HFF-Myc (cell line): ENCODE results near the gene PCYOX1L.
A peak's percentile ranks its signal among the peaks of the same experiment; 100 is the strongest.

Experiments used
- DNase-seq: peaks from one replicate; pipeline ENCODE4 v3.0.0-alpha.2; 2011; ENCODE audit warnings: low read depth; ENCODE audit errors: extremely low read depth
- H3K4me3 ChIP-seq: replicated peaks from 2 replicates; pipeline ENCODE4 v1.5.1; 2011; ENCODE audit warnings: low read depth, mild to moderate bottlenecking, control low read depth, low read length
- TF ChIP-seq, protein P1 (sequence below): IDR thresholded peaks from 2 replicates; pipeline ENCODE4 v1.5.1; 2012; ENCODE audit warnings: mild to moderate bottlenecking, low read depth, low read length, control low read depth; ENCODE audit errors: missing control alignments

Gene PCYOX1L, protein sequence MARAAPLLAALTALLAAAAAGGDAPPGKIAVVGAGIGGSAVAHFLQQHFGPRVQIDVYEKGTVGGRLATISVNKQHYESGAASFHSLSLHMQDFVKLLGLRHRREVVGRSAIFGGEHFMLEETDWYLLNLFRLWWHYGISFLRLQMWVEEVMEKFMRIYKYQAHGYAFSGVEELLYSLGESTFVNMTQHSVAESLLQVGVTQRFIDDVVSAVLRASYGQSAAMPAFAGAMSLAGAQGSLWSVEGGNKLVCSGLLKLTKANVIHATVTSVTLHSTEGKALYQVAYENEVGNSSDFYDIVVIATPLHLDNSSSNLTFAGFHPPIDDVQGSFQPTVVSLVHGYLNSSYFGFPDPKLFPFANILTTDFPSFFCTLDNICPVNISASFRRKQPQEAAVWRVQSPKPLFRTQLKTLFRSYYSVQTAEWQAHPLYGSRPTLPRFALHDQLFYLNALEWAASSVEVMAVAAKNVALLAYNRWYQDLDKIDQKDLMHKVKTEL

GRCh38 chr5:149357370-149358293, at the start of gene PCYOX1L:
Gene PCYOX1L (plus strand): TSS chr5:149358046. CDS start chr5:149358069, 23 bp downstream.
- TF ChIP-seq, protein P1, sequence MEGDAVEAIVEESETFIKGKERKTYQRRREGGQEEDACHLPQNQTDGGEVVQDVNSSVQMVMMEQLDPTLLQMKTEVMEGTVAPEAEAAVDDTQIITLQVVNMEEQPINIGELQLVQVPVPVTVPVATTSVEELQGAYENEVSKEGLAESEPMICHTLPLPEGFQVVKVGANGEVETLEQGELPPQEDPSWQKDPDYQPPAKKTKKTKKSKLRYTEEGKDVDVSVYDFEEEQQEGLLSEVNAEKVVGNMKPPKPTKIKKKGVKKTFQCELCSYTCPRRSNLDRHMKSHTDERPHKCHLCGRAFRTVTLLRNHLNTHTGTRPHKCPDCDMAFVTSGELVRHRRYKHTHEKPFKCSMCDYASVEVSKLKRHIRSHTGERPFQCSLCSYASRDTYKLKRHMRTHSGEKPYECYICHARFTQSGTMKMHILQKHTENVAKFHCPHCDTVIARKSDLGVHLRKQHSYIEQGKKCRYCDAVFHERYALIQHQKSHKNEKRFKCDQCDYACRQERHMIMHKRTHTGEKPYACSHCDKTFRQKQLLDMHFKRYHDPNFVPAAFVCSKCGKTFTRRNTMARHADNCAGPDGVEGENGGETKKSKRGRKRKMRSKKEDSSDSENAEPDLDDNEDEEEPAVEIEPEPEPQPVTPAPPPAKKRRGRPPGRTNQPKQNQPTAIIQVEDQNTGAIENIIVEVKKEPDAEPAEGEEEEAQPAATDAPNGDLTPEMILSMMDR = no peak
- peak within 1 kb of the TSS; percentile 81 for H3K4me3 ChIP-seq
- peak; percentile 82 for DNase-seq

GRCh38 chr5:149309354-149309753, 48.5 kb upstream of the PCYOX1L start:
- no peak overlapping the region for H3K4me3 ChIP-seq
- TF ChIP-seq, protein P1 = no peak
- DNase-seq = no peak

DNA sequence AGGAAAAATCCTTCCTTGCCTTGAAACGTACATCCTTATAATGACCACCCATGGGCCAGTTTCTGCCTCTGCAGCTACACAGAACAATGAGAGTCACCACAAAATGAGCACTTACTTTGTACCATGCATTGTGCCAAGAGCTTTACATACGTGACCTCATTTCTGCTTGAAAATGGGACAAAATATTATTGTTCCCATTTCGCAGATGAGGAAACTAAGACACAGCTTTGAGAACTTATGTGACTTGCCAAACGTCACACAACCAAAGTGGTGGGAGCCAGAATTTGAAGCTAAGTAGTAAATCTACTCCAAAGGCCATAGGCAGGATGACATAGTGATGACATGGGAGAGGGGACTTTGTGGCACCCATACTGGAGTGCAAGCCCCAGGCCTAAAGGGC, 47.4 kb upstream of the PCYOX1L start:
- no peak overlapping the region for H3K4me3 ChIP-seq
- no peak for DNase-seq
- TF ChIP-seq, protein P1 = no peak

DNA sequence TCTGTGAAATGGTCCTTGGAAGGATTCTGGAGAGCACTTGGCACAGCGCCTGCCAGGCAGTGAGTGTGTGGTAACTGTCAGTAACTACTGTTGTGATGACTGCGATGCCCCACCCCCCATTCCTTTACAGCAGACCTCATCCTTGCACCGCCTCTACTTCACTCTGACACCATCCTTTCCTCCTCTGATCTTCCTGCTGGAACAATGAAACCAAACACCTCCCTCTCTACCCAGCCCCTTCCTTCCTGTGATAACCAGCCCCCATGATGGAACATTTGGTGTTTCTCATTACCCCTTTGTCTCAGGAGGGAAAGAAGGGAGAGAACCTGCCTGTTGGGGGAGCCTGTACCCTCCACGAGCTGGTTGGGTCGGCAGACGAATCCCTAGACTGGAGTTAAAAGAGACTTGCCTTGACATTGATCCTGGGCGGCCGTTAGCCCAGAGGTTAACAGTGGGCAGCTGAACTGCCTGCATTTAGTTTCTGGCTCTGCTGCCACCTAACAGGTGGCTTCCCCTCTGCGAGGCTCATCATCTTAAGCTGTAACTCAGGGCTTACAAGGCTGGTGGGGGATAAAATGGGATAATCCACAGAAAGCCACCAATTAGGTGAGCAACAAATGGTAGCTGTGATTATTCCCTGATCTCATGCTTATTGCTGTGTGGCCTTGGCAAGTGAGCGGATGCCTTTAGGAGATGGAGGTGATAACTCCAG, 46.7 kb upstream of the PCYOX1L start:
- no peak overlapping the region for H3K4me3 ChIP-seq
- peak; percentile 31 for DNase-seq
- TF ChIP-seq, protein P1 = no peak

DNA sequence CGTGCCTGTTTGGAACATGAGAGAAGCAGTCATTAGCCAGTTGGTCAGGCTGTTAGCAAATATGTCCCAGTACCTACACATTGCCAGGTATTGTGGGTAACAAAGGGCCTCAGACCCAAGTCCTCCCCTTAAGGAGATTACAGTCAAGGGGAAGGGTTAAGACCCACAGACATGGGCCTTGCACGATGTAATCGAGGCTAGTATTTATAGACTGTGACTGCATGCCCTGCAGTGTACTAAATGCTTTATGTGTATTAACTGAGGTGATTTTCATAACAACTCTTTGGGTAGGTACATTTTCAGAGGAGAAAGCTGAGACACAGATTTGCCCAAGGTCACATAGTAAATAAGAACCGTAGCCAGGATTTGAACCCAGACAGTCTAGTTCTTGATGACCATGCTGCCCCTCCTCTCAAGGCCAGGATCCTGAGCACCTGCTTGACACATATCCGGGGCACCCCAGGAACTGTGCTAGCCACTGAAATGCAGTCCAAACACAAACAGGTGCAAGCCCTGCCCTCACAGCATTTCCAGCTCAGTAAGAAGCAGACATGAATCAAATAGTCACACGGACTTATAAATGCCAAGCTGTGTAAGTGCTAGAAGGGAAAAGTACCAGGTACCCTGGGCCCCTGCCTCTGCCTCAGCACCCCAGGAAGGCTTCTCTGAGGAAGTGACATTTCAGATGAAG, 44.5 kb upstream of the PCYOX1L start:
- DNase-seq = no peak
- H3K4me3 ChIP-seq = no peak overlapping the region
- TF ChIP-seq, protein P1 = no peak
